NB4 (cell line): Measurements from ENCODE around the gene DPYSL4.

ENCODE experiments used
- CTCF ChIP-seq: IDR thresholded peaks from one replicate; pipeline ENCODE4 v1.5.1; 2012; ENCODE audit warnings: low read depth, low read length
- MYC ChIP-seq: IDR thresholded peaks from 2 replicates; pipeline ENCODE4 v1.6.1; 2011; ENCODE audit warnings: low read depth, low read length
- POLR2A ChIP-seq: IDR thresholded peaks from 2 replicates; pipeline ENCODE4 v1.6.1; 2011; ENCODE audit warnings: mild to moderate bottlenecking; ENCODE audit not compliant: insufficient read length; ENCODE audit errors: extremely low read depth
- TF ChIP-seq, protein P1 (sequence below): IDR thresholded peaks from 2 replicates; pipeline ENCODE4 v1.6.1; 2011; ENCODE audit warnings: low read depth, low read length

GRCh38 chr10:132212816-132213215 lies 26.1 kb downstream of the DPYSL4 start:
- no peak for TF ChIP-seq CTCF
- no peak for TF ChIP-seq MYC
- TF ChIP-seq, protein P1, sequence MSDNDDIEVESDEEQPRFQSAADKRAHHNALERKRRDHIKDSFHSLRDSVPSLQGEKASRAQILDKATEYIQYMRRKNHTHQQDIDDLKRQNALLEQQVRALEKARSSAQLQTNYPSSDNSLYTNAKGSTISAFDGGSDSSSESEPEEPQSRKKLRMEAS, result no peak
- TF ChIP-seq POLR2A, result no peak
